B cell (primary cell): ENCODE data around the gene RABL3. TPM values are rescaled to one million over a fixed set of nuclear protein-coding genes. Genes with fewer than 3 reads are reported as not detected.

Experiments
- ATAC-seq: fragments of 200-7000 bp; cut with Tn5 transposase; one replicate; pipeline ENCODE4 v1.10.0; 2021; ENCODE audit warnings: low read depth, mild to moderate bottlenecking, moderate number of reproducible peaks, moderate library complexity
- CTCF ChIA-PET: fragments of 350-600 bp; sonication (Branson Sonifier 250); formaldehyde crosslinking; loops from one replicate; lab custom pipeline; 2021; ENCODE audit warnings: antibody characterized with exemption, inconsistent platforms; lab: Charles Lee
- POLR2A ChIA-PET: fragments of 350-600 bp; sonication (Branson Sonifier 250); formaldehyde crosslinking; loops from one replicate; lab custom pipeline; 2021; ENCODE audit warnings: antibody characterized with exemption; lab: Charles Lee
- DNase-seq: peaks from one replicate; pipeline ENCODE4 v3.0.0; 2013
- H2AFZ ChIP-seq: 2 replicates; pipeline ENCODE4 v1.6.1; 2012; ENCODE audit warnings: mild to moderate bottlenecking, low read depth, low read length; ENCODE audit not compliant: insufficient read depth, poor library complexity, severe bottlenecking
- H3K27ac ChIP-seq, 2 donors: 1 replicate in 1 of 2; 2 replicates in 1 of 2; pipeline ENCODE4 v1.5.1; 2012 to 2013; ENCODE audit warnings: low read length in 2 of 2, mild to moderate bottlenecking in 2 of 2, moderate library complexity in 1 of 2
- H3K27me3 ChIP-seq, 4 experiments: fragments of 200-600 bp in 1 of 4; sonication (generic) in 1 of 4; replicated peaks in 1 of 4; 1 replicate in 2 of 4; 2 replicates in 2 of 4; pipeline versions ENCODE4 v1.6.1 to v1.7.0; 2013 to 2016; ENCODE audit warnings: low read length in 3 of 4, mild to moderate bottlenecking in 2 of 4, mixed read lengths in 1 of 4, moderate library complexity in 1 of 4; ENCODE audit not compliant: insufficient read depth in 4 of 4, control insufficient read depth in 3 of 4; ENCODE audit errors: control extremely low read depth in 1 of 4
- H3K36me3 ChIP-seq, 2 experiments: replicated peaks in 1 of 2; 1 replicate in 1 of 2; 2 replicates in 1 of 2; pipeline versions ENCODE4 v1.6.1 to v1.7.1; 2013; ENCODE audit warnings: low read length in 1 of 2; ENCODE audit not compliant: insufficient read depth in 2 of 2, control insufficient read depth in 1 of 2; ENCODE audit errors: control extremely low read depth in 1 of 2, extremely low read depth in 1 of 2
- H3K4me1 ChIP-seq, 2 donors: fragments of 200-600 bp in 1 of 2; sonication (generic) in 1 of 2; 1 replicate in 1 of 2; 2 replicates in 1 of 2; pipeline versions ENCODE4 v1.5.1 to v1.6.1; 2013 to 2017; ENCODE audit warnings: low read length in 2 of 2; ENCODE audit not compliant: control insufficient read depth in 2 of 2, insufficient read depth in 2 of 2
- H3K4me2 ChIP-seq: replicated peaks from 2 replicates; pipeline ENCODE3; 2012; ENCODE audit warnings: mild to moderate bottlenecking, low read depth, low read length; ENCODE audit not compliant: poor library complexity, severe bottlenecking
- H3K4me3 ChIP-seq, 5 experiments: fragments of 200-600 bp in 1 of 5; sonication (generic) in 1 of 5; 1 replicate in 3 of 5; 2 replicates in 2 of 5; pipeline versions ENCODE4 v1.5.1 to v1.7.0; 2011 to 2016; ENCODE audit warnings: low read length in 4 of 5, mild to moderate bottlenecking in 4 of 5, low read depth in 2 of 5, control low read depth in 1 of 5, moderate library complexity in 1 of 5; ENCODE audit not compliant: insufficient read depth in 1 of 5; ENCODE audit errors: control extremely low read depth in 1 of 5, extremely low read depth in 1 of 5
- H3K79me2 ChIP-seq: fragments of 200-600 bp; sonication (generic); one replicate; pipeline ENCODE4 v1.6.0; 2016; ENCODE audit warnings: low read length; ENCODE audit not compliant: control insufficient read depth, insufficient read depth
- H3K9ac ChIP-seq: fragments of 200-600 bp; sonication (generic); 2 replicates; pipeline ENCODE4 v1.6.1; 2017; ENCODE audit warnings: mild to moderate bottlenecking, low read length, moderate library complexity
- H3K9me3 ChIP-seq, 3 donors: one replicate each; pipeline versions ENCODE4 v1.6.1 to v1.7.1; 2013; ENCODE audit warnings: low read length in 2 of 3; ENCODE audit not compliant: control insufficient read depth in 2 of 3, insufficient read depth in 1 of 3; ENCODE audit errors: control extremely low read depth in 1 of 3
- H4K20me1 ChIP-seq: 2 replicates; pipeline ENCODE4 v1.6.0; 2012; ENCODE audit warnings: mild to moderate bottlenecking, low read length; ENCODE audit not compliant: insufficient read depth, control insufficient read depth, poor library complexity, severe bottlenecking
- H3K27ac Mint-ChIP-seq: one replicate; pipeline ENCODE4 v1.8.0; 2021; ENCODE audit warnings: mixed read lengths
- H3K27me3 Mint-ChIP-seq: one replicate; pipeline ENCODE4 v1.8.0; 2021; ENCODE audit warnings: mixed read lengths
- H3K4me1 Mint-ChIP-seq: one replicate; pipeline ENCODE4 v1.8.0; 2021; ENCODE audit warnings: mixed read lengths
- H3K4me3 Mint-ChIP-seq: one replicate; pipeline ENCODE4 v1.8.0; 2021; ENCODE audit warnings: mixed read lengths
- H3K9me3 Mint-ChIP-seq: one replicate; pipeline ENCODE4 v1.8.0; 2022; ENCODE audit warnings: mixed read lengths; ENCODE audit not compliant: insufficient read depth
- EZH2 ChIP-seq: IDR thresholded peaks from 2 replicates; pipeline ENCODE4 v1.6.1; 2012; ENCODE audit warnings: borderline replicate concordance, low read depth, mild to moderate bottlenecking, moderate library complexity, low read length; ENCODE audit not compliant: insufficient read depth, poor library complexity, severe bottlenecking
- WGBS: methylation state at CpG from one replicate; pipeline ENCODE4 v1.1.5; 2013; ENCODE audit warnings: missing lambda C conversion rate; ENCODE audit not compliant: insufficient coverage; 5-methylcytosine and 5-hydroxymethylcytosine counted together
- intact Hi-C: fragments of 100-400 bp; cut with micrococcal nuclease; formaldehyde crosslinking; loops from one replicate; pipeline ENCODE4 v1.10.0; 2022
- polyA plus RNA-seq: library from polyadenylated mRNA; depleted of rRNA; stranded (reverse); fragments of >200 nt; gene quantifications from 2 replicates; pipeline ENCODE4 v1.2.3, GENCODE V29; 2012
- total RNA-seq, 2 donors: library from RNA; stranded (reverse); fragments of 120-200 nt in 1 of 2; gene quantifications; 1 replicate in 1 of 2; 2 replicates in 1 of 2; pipeline versions ENCODE4 v1.2.3 to v1.2.4, GENCODE V29; 2013 to 2022
- TF ChIP-seq, protein P1 (sequence below): fragments of 200-600 bp; IDR thresholded peaks from one replicate; pipeline ENCODE4 v1.8.0; 2022; ENCODE audit warnings: antibody characterized with exemption, mild to moderate bottlenecking

Gene RABL3
- total and polyA plus RNA-seq, 2 donors (not counting 1 experiment from before 2014, with no cell fraction given): 2.5 to 18.8 TPM

DNA sequence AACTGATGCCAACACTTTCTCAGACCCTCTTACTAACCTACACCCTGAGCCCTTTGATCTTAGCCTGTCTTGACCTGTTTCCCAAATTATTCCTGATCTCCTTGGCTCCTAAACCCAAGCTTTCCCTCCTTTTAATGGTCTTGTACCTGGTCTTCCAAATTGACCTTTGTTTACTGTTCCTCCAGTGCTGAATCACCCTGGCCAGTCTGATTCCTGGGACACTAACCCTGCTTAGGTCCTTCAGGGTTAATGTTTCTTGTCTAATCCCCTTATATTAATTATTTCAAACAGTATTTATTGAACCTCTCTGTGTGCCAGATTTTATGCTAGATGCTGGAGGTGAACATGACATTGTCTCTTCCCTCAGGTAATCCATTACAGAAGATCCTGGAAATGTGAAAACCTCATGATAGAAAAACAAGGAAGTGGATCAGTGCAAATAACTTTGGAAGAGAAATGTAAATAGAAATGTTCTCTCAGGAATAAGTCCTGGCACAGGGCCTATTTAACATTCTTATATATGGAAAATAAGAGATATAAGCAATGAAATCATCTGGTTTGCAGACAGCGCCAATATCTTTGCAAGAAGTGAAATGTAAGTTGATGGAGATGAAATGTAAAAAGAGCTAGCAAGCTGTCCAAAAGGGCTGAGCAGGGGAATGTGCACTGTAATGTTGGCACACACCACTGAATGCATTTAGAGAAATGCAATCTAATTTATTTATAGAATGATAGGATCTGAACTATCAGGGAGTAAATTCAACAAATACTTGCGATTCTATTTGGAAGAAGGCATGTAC lies 81.0 kb downstream of the RABL3 start:
- CTCF ChIA-PET: no interaction called here
- no peak for DNase-seq
- Histone ChIP-seq H4K20me1 (no peaks in the 10 kb centered on the region), H3K36me3 (no peaks in the 10 kb centered on the region), H3K79me2 (no peaks in the 10 kb centered on the region), H3K4me3 (no peak overlapping the region), H3K4me2 (no peak overlapping the region), H3K4me1 (no peaks in the 10 kb centered on the region), H3K9me3 (peaks cover 0 to 7% (median 0%) of the 10 kb centered on the region in 3 donors), H2AFZ (no peak overlapping the region), H3K27ac (no peak overlapping the region), H3K9ac (no peak overlapping the region), H3K27me3 (peaks cover 0 to 2% (median 0%) of the 10 kb centered on the region in 4 experiments)
- Mint-ChIP-seq H3K4me3 (no peak overlapping the region), H3K27me3 (peaks cover 32% of the 10 kb centered on the region), H3K4me1 (peaks cover 6% of the 10 kb centered on the region), H3K27ac (no peak overlapping the region), H3K9me3 (no peaks in the 10 kb centered on the region)
- ATAC-seq: no peak
- no CpG with 5 or more reads among the region's 2 CpGs for whole genome bisulfite sequencing
- no peak for TF ChIP-seq EZH2
- TF ChIP-seq, protein P1, sequence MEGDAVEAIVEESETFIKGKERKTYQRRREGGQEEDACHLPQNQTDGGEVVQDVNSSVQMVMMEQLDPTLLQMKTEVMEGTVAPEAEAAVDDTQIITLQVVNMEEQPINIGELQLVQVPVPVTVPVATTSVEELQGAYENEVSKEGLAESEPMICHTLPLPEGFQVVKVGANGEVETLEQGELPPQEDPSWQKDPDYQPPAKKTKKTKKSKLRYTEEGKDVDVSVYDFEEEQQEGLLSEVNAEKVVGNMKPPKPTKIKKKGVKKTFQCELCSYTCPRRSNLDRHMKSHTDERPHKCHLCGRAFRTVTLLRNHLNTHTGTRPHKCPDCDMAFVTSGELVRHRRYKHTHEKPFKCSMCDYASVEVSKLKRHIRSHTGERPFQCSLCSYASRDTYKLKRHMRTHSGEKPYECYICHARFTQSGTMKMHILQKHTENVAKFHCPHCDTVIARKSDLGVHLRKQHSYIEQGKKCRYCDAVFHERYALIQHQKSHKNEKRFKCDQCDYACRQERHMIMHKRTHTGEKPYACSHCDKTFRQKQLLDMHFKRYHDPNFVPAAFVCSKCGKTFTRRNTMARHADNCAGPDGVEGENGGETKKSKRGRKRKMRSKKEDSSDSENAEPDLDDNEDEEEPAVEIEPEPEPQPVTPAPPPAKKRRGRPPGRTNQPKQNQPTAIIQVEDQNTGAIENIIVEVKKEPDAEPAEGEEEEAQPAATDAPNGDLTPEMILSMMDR: no peak
- POLR2A ChIA-PET: no interaction called here
- intact Hi-C loops: no loop called here

DNA sequence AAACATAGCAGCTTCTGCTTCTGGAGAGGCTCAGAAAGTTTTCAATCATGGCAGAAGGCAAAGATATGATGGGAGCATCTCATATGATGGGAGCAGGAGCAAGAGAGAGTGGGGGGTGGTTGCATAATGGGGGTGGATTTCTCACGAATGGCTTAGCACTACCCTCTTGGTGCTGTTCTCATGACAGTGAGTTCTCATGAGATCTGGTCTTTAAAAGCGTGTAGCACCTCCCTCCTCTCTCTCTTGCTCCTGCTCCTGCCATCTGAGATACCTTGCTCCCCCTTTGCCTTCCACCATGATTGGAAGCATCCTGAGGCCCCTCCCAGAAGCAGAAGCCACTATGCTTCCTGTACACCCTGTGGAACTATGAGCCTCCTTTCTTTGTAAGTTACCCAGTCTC lies 82.5 kb downstream of the RABL3 start:
- TF ChIP-seq, protein P1: no peak
- no peak for TF ChIP-seq EZH2
- Histone ChIP-seq H3K9ac (no peak overlapping the region), H3K36me3 (no peaks in the 10 kb centered on the region), H3K4me1 (no peaks in the 10 kb centered on the region), H3K9me3 (peaks cover 0 to 7% (median 0%) of the 10 kb centered on the region in 3 donors), H3K27me3 (peaks cover 0 to 2% (median 0%) of the 10 kb centered on the region in 4 experiments), H3K79me2 (no peaks in the 10 kb centered on the region), H2AFZ (no peak overlapping the region), H4K20me1 (no peaks in the 10 kb centered on the region), H3K4me2 (no peak overlapping the region), H3K4me3 (no peak overlapping the region), H3K27ac (no peak overlapping the region)
- ChIA-PET CTCF (no interaction called here), POLR2A (no interaction called here)
- WGBS: 100% methylated on average over 1 of the region's 2 CpGs
- DNase-seq: no peak
- Mint-ChIP-seq H3K4me1 (peaks cover 6% of the 10 kb centered on the region), H3K27ac (no peak overlapping the region), H3K27me3 (peaks cover 24% of the 10 kb centered on the region), H3K4me3 (no peak overlapping the region), H3K9me3 (no peaks in the 10 kb centered on the region)
- intact Hi-C loops: no loop called here
- ATAC-seq: no peak
